ENCODE measurements around the gene FZD4. TPM values are rescaled to one million over a fixed set of nuclear protein-coding genes. Genes with fewer than 3 reads are reported as not detected.
"Not testable (repeated sequence)": the region's sequence is repeated elsewhere in the genome, so short reads cannot be mapped to it uniquely, and the experiment has no call there.

FZD4 gene
- total RNA-seq, 3 donors from 2014 or later, result 0.05 to 0.11 (median 0.08) TPM

DNA sequence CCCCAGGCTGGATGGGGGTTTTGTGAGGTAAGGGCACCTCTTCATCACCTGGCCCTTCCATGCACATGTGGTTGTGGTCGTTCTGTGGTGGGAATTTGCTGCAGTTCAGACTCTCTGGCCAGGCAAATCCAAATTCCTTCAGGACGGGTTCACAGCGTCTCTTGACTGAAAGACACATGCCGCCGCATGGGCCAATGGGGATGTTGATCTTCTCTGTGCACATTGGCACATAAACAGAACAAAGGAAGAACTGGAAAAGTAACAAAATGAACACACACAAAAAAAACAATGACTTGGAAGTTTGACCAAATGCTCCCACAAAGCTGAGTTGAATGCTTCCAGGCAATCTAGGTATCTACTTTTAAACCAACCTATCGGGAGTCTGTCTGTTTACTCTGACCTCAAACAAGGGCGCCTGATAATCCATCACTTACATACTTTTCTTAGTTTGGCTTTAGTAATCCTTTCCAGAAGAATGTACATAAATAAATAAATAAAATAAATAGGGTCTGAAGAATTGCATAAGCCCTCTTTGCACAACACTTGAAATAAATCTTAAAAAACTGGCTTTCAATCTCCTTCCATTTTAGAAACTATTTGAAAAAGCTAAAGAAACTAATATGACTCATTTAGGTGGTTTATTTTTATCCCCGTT is 2.8 kb downstream of the FZD4 start:
- peaks cover 11% of the 10 kb centered on the region for H3K4me1 Mint-ChIP-seq (ENCODE audit: low read depth)
- no peaks in the 10 kb centered on the region for H3K36me3 Mint-ChIP-seq (ENCODE audit: insufficient read depth)
- ATAC-seq (no peak), DNase-seq (no peak)
- H3K27me3 Mint-ChIP-seq (ENCODE audit: low read depth), result peaks cover 32% of the 10 kb centered on the region
- H3K4me3 Mint-ChIP-seq, result no peak overlapping the region
- H3K9me3 Mint-ChIP-seq, result no peaks in the 10 kb centered on the region

DNA sequence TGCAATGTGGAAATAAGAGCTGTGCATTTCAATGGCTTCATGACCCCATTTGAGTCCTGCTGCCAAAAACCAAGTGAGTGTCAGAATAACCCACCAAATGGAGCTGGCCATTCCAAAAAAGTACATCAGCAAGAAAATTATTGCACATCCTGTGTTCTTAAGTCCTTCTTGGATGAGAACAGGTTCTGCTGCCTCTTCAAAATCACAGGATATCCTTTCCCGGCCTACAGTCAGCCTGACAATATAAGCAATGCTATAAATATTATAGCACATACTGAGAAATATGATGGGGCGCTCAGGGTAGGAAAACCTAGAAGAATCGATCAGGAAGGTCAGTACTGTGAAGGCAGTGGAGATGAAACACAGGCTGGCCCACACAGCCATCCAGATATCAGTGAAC is 3.5 kb downstream of the FZD4 start:
- no peak overlapping the region for H3K4me3 Mint-ChIP-seq
- peaks cover 11% of the 10 kb centered on the region for H3K4me1 Mint-ChIP-seq (ENCODE audit: low read depth)
- no peaks in the 10 kb centered on the region for H3K36me3 Mint-ChIP-seq (ENCODE audit: insufficient read depth)
- no peaks in the 10 kb centered on the region for H3K9me3 Mint-ChIP-seq
- ATAC-seq, result no peak
- peaks cover 26% of the 10 kb centered on the region for H3K27me3 Mint-ChIP-seq (ENCODE audit: low read depth)
- no peak for DNase-seq

DNA sequence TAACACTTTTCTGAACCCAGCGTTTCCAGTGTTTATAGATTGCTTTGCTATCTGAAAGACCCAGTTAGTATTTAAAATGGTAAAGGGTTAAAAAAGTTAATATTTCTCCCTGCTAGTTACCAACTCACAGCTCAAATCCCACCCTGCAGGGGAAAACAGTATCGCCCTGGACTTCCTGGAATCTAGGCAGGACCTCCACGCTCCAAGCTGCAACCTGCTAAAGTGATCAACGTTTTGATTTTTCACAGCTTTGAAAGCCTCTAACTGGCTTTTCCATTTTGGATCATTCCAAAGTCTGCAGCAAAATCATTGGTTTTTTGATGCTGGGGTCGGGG is 4.6 kb downstream of the FZD4 start:
- Mint-ChIP-seq H3K4me3 (no peak overlapping the region), H3K36me3 (ENCODE audit: insufficient read depth) (no peaks in the 10 kb centered on the region), H3K4me1 (ENCODE audit: low read depth) (peaks cover 6% of the 10 kb centered on the region), H3K9me3 (no peaks in the 10 kb centered on the region), H3K27me3 (ENCODE audit: low read depth) (peaks cover 20% of the 10 kb centered on the region)
- DNase-seq (no peak), ATAC-seq (no peak)

DNA sequence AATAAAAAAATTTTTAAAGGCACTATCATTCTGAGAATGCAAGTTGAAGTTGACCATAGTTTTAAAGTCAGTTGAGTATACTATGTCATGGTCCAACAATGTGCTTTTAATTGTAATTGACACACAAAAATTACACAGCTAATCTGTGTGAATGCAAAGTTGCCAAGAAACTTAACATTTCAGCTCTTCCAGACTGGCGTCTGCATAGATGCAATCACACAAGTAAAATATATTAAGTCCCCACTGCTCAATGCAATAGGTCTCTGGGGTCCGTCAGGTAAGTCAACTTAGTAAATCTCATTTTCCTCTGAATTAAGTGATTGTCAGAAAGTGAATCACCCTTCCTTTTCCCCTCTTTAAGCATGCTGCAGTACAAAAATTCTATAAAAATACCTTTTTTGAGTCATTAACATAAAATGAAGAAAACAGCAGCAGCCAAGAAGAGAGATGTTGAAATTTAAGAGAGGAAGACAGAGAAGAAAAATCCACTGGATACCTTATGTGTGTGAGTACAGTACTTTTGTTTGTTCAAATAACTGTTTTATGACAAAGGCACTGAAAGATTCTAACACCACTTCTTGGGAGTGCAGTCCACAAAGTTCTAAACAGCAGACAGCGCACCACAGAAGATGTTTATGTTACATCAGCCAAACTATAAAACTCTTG is 5.1 kb downstream of the FZD4 start:
- Mint-ChIP-seq H3K36me3 (ENCODE audit: insufficient read depth) (no peaks in the 10 kb centered on the region), H3K4me1 (ENCODE audit: low read depth) (peaks cover 4% of the 10 kb centered on the region), H3K4me3 (no peak overlapping the region), H3K9me3 (no peaks in the 10 kb centered on the region), H3K27me3 (ENCODE audit: low read depth) (peaks cover 18% of the 10 kb centered on the region)
- no peak for ATAC-seq
- DNase-seq, result no peak

DNA sequence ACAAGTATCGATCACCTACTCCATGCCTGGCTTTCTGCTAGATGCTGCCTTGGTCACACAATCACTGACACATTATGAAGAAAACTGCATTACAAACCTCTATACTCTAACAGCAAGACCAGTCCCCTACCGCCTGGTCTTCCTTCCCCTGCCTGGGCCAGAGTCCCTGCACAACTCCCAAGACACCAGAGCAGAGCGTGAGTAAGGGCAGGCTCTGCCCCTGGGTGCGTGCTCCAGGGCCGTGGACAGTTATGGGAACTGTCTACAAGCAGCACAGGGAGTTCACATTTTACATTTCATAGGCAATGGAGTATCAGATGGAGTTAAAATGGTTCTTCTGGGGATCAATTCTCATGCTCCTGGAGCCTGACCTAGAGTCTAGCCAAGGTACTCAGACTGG is 6.5 kb downstream of the FZD4 start:
- no peak for ATAC-seq
- no peak for DNase-seq
- Mint-ChIP-seq H3K9me3 (no peaks in the 10 kb centered on the region), H3K4me1 (ENCODE audit: low read depth) (no peaks in the 10 kb centered on the region), H3K36me3 (ENCODE audit: insufficient read depth) (no peaks in the 10 kb centered on the region), H3K27me3 (ENCODE audit: low read depth) (peaks cover 8% of the 10 kb centered on the region), H3K4me3 (no peak overlapping the region)

DNA sequence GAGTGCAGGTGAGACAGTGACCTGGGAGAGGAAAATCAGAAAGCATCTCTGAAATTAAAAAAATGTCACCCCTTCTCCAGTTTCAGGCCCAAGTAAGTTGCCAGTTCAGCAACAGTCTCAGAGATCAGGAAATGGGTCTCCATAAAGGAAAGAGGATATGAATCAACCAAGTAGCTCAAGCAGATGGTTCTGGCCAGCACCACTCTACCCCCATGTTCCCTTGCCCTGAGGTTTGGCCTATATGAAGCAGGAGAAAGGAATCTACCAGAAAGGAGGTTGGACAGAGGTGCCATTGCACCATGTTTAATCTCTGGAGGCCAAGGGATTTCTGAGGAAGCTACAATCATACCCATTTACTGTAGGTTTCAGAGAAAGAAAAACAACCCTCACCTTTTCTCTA is 7.7 kb downstream of the FZD4 start:
- H3K4me1 Mint-ChIP-seq (ENCODE audit: low read depth), result no peaks in the 10 kb centered on the region
- peaks cover 4% of the 10 kb centered on the region for H3K27me3 Mint-ChIP-seq (ENCODE audit: low read depth)
- H3K4me3 Mint-ChIP-seq, result no peak overlapping the region
- H3K9me3 Mint-ChIP-seq, result no peaks in the 10 kb centered on the region
- DNase-seq (no peak), ATAC-seq (no peak)
- no peaks in the 10 kb centered on the region for H3K36me3 Mint-ChIP-seq (ENCODE audit: insufficient read depth)

DNA sequence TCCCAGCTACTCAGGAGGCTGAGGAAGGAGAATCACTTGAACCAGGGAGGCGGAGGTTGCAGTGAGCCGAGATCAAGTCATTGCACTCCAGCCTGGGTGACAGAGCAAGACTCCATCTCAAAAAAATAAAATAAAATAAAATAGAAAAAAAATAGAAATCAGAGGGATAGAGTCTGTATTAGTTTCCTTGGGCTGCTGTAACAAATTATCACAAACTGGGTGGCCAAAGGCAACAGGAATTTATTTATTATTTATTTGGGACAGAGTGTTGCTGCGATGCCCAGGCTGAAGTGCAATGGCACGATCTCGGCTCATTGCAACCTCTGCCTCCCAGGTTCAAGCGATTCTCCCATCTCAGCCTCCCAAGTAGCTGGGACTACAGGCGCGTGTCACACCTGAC is 11.7 kb downstream of the FZD4 start:
- H3K4me1 Mint-ChIP-seq (ENCODE audit: low read depth); H3K27me3 Mint-ChIP-seq (ENCODE audit: low read depth); H3K4me3 Mint-ChIP-seq; H3K9me3 Mint-ChIP-seq; ATAC-seq; H3K36me3 Mint-ChIP-seq (ENCODE audit: insufficient read depth); DNase-seq: not testable (repeated sequence)

DNA sequence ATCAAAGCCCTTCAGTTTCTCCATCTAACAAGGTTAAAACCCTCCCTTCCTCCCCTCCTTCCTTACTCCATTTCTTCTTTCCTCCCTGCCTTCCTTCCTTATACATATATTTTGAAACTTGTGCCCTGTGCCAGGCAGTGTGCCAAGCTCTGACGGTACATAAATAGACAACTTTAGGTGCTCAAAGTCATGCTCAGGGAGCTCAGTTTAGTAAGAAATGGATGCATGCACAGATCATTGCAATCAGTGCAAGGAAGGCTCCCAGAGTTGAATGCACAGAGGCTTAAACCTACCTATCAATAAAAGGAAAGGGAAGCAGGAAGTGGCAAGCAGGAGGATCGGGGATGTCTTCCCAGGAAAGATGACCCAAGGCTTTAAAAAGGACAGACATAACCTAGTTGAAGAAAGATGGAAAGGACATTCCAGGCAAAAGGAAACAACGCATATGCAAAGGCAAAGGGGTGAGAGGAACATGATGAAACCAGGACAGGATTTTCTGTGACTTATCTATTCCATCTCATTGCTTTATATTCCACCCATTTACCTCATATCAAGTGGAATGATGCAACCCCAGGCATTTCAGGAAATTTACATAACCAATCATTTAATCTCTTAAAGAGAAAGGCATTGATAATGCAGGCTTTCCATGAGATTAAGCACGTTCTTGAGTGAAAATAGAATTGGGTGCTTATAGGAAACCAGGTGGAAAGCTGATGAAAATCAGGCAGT is 13.2 kb downstream of the FZD4 start:
- no peak for ATAC-seq
- no peak overlapping the region for H3K4me3 Mint-ChIP-seq
- H3K4me1 Mint-ChIP-seq (ENCODE audit: low read depth), result no peaks in the 10 kb centered on the region
- no peaks in the 10 kb centered on the region for H3K27me3 Mint-ChIP-seq (ENCODE audit: low read depth)
- no peaks in the 10 kb centered on the region for H3K36me3 Mint-ChIP-seq (ENCODE audit: insufficient read depth)
- H3K9me3 Mint-ChIP-seq, result no peaks in the 10 kb centered on the region
- no peak for DNase-seq

DNA sequence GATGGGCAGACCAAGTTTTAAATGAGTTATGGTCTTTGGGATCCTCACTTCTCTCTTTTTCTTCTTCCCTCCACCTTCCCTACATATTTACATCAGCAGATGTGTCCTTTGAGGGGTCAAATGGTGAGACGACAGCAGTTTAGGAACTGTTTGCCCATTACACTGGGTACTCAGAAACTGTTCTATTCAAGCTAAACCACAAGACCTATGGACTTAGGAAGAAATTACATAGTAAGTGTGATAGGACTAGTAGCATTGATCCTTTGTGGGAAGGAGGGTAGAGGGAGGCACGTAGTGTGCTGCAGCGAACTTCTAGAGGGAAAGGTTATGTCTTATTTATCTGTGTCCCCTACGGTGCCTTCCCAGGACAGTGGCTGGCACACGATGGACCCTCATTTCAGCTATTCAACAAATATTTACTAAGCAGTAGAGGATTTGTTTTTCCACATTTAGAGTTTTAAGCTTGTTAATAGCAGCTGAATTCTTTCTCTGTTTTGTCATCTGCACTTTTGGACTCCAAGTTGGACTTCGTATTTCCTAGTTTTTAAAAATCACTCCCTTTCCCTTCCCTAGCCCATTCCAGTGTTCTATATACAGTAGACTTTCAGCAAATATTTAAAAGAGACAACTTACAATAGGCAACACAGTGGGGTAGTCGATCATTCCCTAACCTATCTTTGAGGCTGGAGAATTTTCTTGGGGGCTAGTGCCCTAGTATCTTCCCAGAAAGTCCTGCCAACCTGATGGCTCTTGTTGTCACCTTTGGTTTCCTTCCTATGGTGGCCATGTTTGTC is 13.9 kb downstream of the FZD4 start:
- Mint-ChIP-seq H3K27me3 (ENCODE audit: low read depth) (no peaks in the 10 kb centered on the region), H3K9me3 (no peaks in the 10 kb centered on the region), H3K36me3 (ENCODE audit: insufficient read depth) (no peaks in the 10 kb centered on the region), H3K4me1 (ENCODE audit: low read depth) (no peaks in the 10 kb centered on the region), H3K4me3 (no peak overlapping the region)
- DNase-seq (no peak), ATAC-seq (no peak)

DNA sequence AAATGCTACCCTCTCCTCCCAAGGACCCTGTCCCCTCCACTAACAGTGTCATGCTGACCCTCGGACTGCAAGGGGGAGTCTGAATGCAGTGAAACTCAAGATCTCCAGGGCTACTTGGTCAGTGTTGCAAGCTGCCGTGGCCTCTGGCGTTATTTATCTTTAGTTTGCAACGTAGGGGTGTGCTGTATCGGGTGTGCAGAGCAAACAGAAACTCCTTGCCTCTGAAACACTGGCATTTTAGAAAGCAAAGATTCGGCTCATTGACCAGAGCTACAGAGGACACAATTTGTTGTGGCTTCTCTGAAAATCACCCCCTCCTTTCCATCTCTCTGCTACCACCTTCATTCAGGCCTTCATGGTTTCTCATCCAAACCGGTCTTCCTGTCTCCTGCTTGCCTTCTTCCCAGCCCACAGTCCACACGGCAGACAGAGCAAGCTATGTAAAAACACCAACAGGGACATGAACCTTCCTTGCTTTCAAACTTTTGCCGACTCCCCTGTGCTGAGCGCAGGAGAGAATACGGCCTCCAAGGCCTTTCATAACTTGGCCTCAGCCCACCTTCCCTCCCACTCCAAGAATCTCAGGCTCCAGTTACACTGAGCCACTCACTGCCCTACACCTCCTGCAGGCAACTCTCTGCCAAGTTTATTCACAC is 14.9 kb downstream of the FZD4 start:
- DNase-seq (no peak), ATAC-seq (no peak)
- H3K9me3 Mint-ChIP-seq, result no peaks in the 10 kb centered on the region
- H3K4me1 Mint-ChIP-seq (ENCODE audit: low read depth), result no peaks in the 10 kb centered on the region
- H3K36me3 Mint-ChIP-seq (ENCODE audit: insufficient read depth), result no peaks in the 10 kb centered on the region
- H3K4me3 Mint-ChIP-seq, result no peak overlapping the region
- H3K27me3 Mint-ChIP-seq (ENCODE audit: low read depth), result no peaks in the 10 kb centered on the region

DNA sequence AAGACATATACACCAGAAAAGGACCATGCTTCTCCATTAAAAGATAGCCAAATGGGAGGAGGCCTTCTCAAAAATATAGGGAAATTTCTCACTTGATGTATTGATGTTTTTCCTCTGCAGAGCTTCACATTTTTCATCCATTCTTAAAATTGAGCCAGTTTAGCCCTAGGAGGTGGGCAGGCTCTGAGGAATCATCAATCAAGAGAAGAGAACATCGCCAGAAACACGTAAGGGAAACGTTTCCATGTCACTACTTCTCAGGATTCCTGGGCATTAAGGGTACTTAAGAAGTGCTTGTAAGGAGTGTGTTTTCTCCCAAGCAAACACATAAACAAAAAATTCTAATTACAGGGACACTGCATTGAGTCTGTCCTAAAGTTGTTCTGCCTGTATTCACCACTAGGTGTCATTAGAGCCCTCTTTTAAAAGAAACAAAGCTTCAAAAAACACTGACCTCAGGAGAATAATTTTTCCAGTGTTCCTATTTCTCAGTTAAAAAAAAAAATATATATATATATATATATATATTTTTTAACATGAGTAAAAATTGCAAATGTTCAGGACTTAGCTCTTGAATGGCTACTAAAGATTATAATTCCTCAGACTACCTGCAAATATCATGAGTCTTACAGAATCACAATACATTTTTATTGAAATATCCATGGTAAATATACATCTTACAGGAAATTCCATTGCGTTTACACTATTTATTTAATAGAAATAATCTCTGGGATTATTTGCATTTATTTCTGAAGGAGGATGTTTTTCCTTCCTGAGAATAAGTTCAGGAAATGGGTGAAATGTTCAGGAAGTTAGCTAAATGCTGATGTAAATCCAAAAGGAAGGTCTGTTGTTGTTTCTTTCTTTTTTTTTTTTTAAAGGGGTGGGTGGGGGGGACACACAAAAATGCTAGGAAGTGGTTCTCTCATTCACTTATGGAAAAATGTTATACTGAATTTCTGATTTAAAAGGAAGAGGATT is 16.0 kb downstream of the FZD4 start:
- no peaks in the 10 kb centered on the region for H3K4me1 Mint-ChIP-seq (ENCODE audit: low read depth)
- H3K36me3 Mint-ChIP-seq (ENCODE audit: insufficient read depth), result no peaks in the 10 kb centered on the region
- no peaks in the 10 kb centered on the region for H3K27me3 Mint-ChIP-seq (ENCODE audit: low read depth)
- peak in 1 of 2 donors; percentile 46 for ATAC-seq
- H3K9me3 Mint-ChIP-seq, result no peaks in the 10 kb centered on the region
- no peak overlapping the region for H3K4me3 Mint-ChIP-seq
- DNase-seq, result no peak

DNA sequence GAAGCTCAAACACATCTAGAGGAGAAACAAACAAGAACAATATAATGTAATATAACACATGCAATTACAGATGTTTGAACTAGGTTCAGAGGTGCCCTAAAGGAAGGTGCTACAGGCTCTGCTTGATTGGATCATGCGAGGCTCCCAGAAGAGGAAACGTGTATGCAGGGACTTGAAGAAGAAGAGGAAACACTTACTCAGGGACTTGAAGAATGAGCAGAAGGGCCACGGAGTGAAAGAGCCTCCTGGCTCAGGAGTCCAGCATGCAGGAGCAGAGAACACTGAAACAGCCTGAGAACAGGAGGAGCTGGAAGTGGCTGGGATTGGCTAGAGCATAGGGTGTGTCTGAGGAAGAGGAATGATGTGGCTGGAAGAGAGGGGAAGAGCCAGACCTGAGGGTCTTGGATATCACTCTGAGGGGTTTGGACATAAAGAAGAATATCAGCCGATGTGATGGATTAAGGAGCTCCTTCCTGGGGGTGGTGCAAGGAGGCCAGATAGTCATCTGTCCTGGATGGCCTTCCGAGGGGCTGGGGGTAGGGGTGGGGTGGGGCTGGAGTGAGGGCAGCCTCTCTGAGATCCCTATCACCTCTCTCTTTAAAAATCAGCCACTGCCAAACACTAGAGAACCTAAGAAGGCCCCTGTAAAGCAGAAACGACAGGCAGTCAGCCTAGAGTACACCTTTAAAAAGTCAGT is 16.8 kb downstream of the FZD4 start:
- Mint-ChIP-seq H3K4me3 (no peak overlapping the region), H3K4me1 (ENCODE audit: low read depth) (no peaks in the 10 kb centered on the region), H3K9me3 (no peaks in the 10 kb centered on the region), H3K36me3 (ENCODE audit: insufficient read depth) (no peaks in the 10 kb centered on the region), H3K27me3 (ENCODE audit: low read depth) (no peaks in the 10 kb centered on the region)
- DNase-seq, result no peak
- no peak for ATAC-seq

All from activated T-cell treated with anti-CD3 and anti-CD28 coated beads, Interleukin-2, amount 50 U/mL, for 4 hours (primary cell).